ENCODE data around the gene GABRA1.

- TF ChIP-seq, protein P1, sequence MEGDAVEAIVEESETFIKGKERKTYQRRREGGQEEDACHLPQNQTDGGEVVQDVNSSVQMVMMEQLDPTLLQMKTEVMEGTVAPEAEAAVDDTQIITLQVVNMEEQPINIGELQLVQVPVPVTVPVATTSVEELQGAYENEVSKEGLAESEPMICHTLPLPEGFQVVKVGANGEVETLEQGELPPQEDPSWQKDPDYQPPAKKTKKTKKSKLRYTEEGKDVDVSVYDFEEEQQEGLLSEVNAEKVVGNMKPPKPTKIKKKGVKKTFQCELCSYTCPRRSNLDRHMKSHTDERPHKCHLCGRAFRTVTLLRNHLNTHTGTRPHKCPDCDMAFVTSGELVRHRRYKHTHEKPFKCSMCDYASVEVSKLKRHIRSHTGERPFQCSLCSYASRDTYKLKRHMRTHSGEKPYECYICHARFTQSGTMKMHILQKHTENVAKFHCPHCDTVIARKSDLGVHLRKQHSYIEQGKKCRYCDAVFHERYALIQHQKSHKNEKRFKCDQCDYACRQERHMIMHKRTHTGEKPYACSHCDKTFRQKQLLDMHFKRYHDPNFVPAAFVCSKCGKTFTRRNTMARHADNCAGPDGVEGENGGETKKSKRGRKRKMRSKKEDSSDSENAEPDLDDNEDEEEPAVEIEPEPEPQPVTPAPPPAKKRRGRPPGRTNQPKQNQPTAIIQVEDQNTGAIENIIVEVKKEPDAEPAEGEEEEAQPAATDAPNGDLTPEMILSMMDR (IDR thresholded peaks at IDR 0.05; ENCODE audit: insufficient read depth, low read length), result no peak
- TF ChIP-seq, protein P2, sequence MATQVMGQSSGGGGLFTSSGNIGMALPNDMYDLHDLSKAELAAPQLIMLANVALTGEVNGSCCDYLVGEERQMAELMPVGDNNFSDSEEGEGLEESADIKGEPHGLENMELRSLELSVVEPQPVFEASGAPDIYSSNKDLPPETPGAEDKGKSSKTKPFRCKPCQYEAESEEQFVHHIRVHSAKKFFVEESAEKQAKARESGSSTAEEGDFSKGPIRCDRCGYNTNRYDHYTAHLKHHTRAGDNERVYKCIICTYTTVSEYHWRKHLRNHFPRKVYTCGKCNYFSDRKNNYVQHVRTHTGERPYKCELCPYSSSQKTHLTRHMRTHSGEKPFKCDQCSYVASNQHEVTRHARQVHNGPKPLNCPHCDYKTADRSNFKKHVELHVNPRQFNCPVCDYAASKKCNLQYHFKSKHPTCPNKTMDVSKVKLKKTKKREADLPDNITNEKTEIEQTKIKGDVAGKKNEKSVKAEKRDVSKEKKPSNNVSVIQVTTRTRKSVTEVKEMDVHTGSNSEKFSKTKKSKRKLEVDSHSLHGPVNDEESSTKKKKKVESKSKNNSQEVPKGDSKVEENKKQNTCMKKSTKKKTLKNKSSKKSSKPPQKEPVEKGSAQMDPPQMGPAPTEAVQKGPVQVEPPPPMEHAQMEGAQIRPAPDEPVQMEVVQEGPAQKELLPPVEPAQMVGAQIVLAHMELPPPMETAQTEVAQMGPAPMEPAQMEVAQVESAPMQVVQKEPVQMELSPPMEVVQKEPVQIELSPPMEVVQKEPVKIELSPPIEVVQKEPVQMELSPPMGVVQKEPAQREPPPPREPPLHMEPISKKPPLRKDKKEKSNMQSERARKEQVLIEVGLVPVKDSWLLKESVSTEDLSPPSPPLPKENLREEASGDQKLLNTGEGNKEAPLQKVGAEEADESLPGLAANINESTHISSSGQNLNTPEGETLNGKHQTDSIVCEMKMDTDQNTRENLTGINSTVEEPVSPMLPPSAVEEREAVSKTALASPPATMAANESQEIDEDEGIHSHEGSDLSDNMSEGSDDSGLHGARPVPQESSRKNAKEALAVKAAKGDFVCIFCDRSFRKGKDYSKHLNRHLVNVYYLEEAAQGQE (IDR thresholded peaks at IDR 0.05; ENCODE audit: insufficient replicate concordance, low read depth), result no peak
- no peak for TF ChIP-seq POLR2AphosphoS5 (IDR thresholded peaks at IDR 0.05; ENCODE audit: low read depth)
These were observed 78.0 kb downstream of the GABRA1 start for GRCh38 chr5:161925960-161926359.
